RKO (cell line): Measurements from ENCODE around the gene PPARA.
A peak's percentile ranks its signal among the peaks of the same experiment; 100 is the strongest.

Experiments used
- DNase-seq: peaks from one replicate; pipeline ENCODE4 v3.0.0-alpha.2; 2016; ENCODE audit warnings: low spot score

PPARA gene

GRCh38 chr22:46145361-46145851 lies 4.9 kb upstream of the PPARA start:
- DNase-seq = no peak

- DNase-seq = no peak
These were observed 4.4 kb upstream of the PPARA start for GRCh38 chr22:46145896-46146295.

GRCh38 chr22:46146329-46146728 lies 4.0 kb upstream of the PPARA start:
- no peak for DNase-seq

- DNase-seq = no peak
These were observed 3.3 kb upstream of the PPARA start for GRCh38 chr22:46147061-46147460.

GRCh38 chr22:46147471-46148267 lies 2.7 kb upstream of the PPARA start:
- no peak for DNase-seq

GRCh38 chr22:46148336-46148735 lies 2.0 kb upstream of the PPARA start:
- no peak for DNase-seq

GRCh38 chr22:46148816-46149511 lies 1.4 kb upstream of the PPARA start:
- no peak for DNase-seq

GRCh38 chr22:46149512-46150033 lies 753 bp upstream of the PPARA start:
- DNase-seq = no peak

- DNase-seq = peak; percentile 30
These were observed 540 bp downstream of the PPARA start for GRCh38 chr22:46150655-46151477.

GRCh38 chr22:46153930-46154329 lies 3.6 kb downstream of the PPARA start:
- no peak for DNase-seq

GRCh38 chr22:46156031-46156430 lies 5.7 kb downstream of the PPARA start:
- DNase-seq = no peak

- no peak for DNase-seq
These were observed 8.0 kb downstream of the PPARA start for GRCh38 chr22:46158283-46158682.

- no peak for DNase-seq
These were observed 8.9 kb downstream of the PPARA start for GRCh38 chr22:46159212-46159611.

- DNase-seq = no peak
These were observed 9.5 kb downstream of the PPARA start for GRCh38 chr22:46159777-46160176.

GRCh38 chr22:46162285-46162684 lies 12.0 kb downstream of the PPARA start:
- DNase-seq = no peak

- DNase-seq = no peak
These were observed 12.6 kb downstream of the PPARA start for GRCh38 chr22:46162771-46163556.

- DNase-seq = no peak
These were observed 13.2 kb downstream of the PPARA start for GRCh38 chr22:46163557-46163888.

- no peak for DNase-seq
These were observed 15.7 kb downstream of the PPARA start for GRCh38 chr22:46165977-46166376.

GRCh38 chr22:46169628-46170027 lies 19.3 kb downstream of the PPARA start:
- peak; percentile 65 for DNase-seq

- no peak for DNase-seq
These were observed 21.6 kb downstream of the PPARA start for GRCh38 chr22:46171940-46172339.

GRCh38 chr22:46172522-46173110 lies 22.3 kb downstream of the PPARA start:
- no peak for DNase-seq
